H9 (cell line): ENCODE results near the gene BTNL8. TPM values are rescaled to one million over a fixed set of nuclear protein-coding genes. Genes with fewer than 3 reads are reported as not detected.
A peak's percentile ranks its signal among the peaks of the same experiment; 100 is the strongest.

Experiments
- DNase-seq: peaks from one replicate; pipeline ENCODE4 v3.0.0-alpha.2; 2017
- H2AFZ ChIP-seq: one replicate; pipeline ENCODE4 v1.6.1; 2013; ENCODE audit warnings: mild to moderate bottlenecking, low read length, control low read depth, moderate library complexity
- H2AK5ac ChIP-seq: 2 replicates; pipeline ENCODE4 v1.6.1; 2013; ENCODE audit warnings: low read length, control low read depth, mixed read lengths; ENCODE audit not compliant: insufficient read length
- H2BK120ac ChIP-seq: one replicate; pipeline ENCODE4 v1.6.1; 2013; ENCODE audit warnings: low read depth, mild to moderate bottlenecking, low read length, control low read depth, inconsistent platforms; ENCODE audit not compliant: poor library complexity, severe bottlenecking
- H2BK12ac ChIP-seq: 2 replicates; pipeline ENCODE4 v1.6.1; 2013; ENCODE audit warnings: low read length, control low read depth, mixed read lengths, low read depth; ENCODE audit not compliant: insufficient read length
- H2BK15ac ChIP-seq: 2 replicates; pipeline ENCODE4 v1.6.1; 2013; ENCODE audit warnings: low read depth, low read length, control low read depth
- H2BK20ac ChIP-seq: one replicate; pipeline ENCODE4 v1.6.1; 2013; ENCODE audit warnings: low read depth, mild to moderate bottlenecking, low read length, control low read depth, inconsistent platforms; ENCODE audit not compliant: poor library complexity, severe bottlenecking
- H2BK5ac ChIP-seq: 2 replicates; pipeline ENCODE4 v1.6.1; 2013; ENCODE audit warnings: low read length, control low read depth, mixed read lengths; ENCODE audit not compliant: insufficient read length
- H3K14ac ChIP-seq: 2 replicates; pipeline ENCODE4 v1.6.1; 2013; ENCODE audit warnings: low read length, control low read depth; ENCODE audit not compliant: insufficient read depth
- H3K18ac ChIP-seq: 2 replicates; pipeline ENCODE4 v1.6.1; 2013; ENCODE audit warnings: low read depth, mild to moderate bottlenecking, mixed read lengths, low read length, control low read depth; ENCODE audit not compliant: insufficient read length
- H3K23ac ChIP-seq: 2 replicates; pipeline ENCODE4 v1.6.1; 2013; ENCODE audit warnings: low read length, control low read depth, mixed read lengths, low read depth; ENCODE audit not compliant: insufficient read length
- H3K23me2 ChIP-seq: 2 replicates; pipeline ENCODE4 v1.6.1; 2013; ENCODE audit warnings: low read depth, mild to moderate bottlenecking, mixed read lengths, low read length, control low read depth; ENCODE audit not compliant: insufficient read length, poor library complexity, severe bottlenecking
- H3K27ac ChIP-seq: 2 replicates; pipeline ENCODE4 v1.5.1; 2013; ENCODE audit warnings: low read length, control low read depth, mixed read lengths, low read depth; ENCODE audit not compliant: insufficient read length
- H3K27me3 ChIP-seq: 2 replicates; pipeline ENCODE4 v1.6.1; 2013; ENCODE audit warnings: low read length, control low read depth, inconsistent platforms; ENCODE audit not compliant: insufficient read depth
- H3K4ac ChIP-seq: 2 replicates; pipeline ENCODE4 v1.6.1; 2013; ENCODE audit warnings: low read depth, mild to moderate bottlenecking, control low read depth, inconsistent platforms, low read length, moderate library complexity
- H3K4me1 ChIP-seq: 2 replicates; pipeline ENCODE4 v1.6.1; 2013; ENCODE audit warnings: low read length, control low read depth, inconsistent platforms; ENCODE audit not compliant: insufficient read depth
- H3K4me2 ChIP-seq: 2 replicates; pipeline ENCODE4 v1.6.1; 2013; ENCODE audit warnings: low read length, control low read depth, mixed read lengths; ENCODE audit not compliant: insufficient read length, insufficient read depth
- H3K56ac ChIP-seq: 2 replicates; pipeline ENCODE4 v1.6.1; 2013; ENCODE audit warnings: low read depth, mild to moderate bottlenecking, mixed read lengths, low read length, control low read depth; ENCODE audit not compliant: insufficient read length
- H3K79me1 ChIP-seq: 2 replicates; pipeline ENCODE4 v1.6.1; 2013; ENCODE audit warnings: low read depth, mild to moderate bottlenecking, moderate library complexity, low read length, control low read depth, inconsistent platforms; ENCODE audit not compliant: insufficient read depth, poor library complexity, severe bottlenecking
- H3K79me2 ChIP-seq: 2 replicates; pipeline ENCODE4 v1.6.1; 2013; ENCODE audit warnings: low read length, control low read depth, inconsistent platforms; ENCODE audit not compliant: insufficient read depth
- H3K9ac ChIP-seq: 2 replicates; pipeline ENCODE4 v1.6.1; 2013; ENCODE audit warnings: low read length, control low read depth, mixed read lengths; ENCODE audit not compliant: insufficient read length; ENCODE audit errors: extremely low read depth
- H3K9me3 ChIP-seq: one replicate; pipeline ENCODE4 v1.6.1; 2013; ENCODE audit warnings: low read depth, low read length, inconsistent platforms; ENCODE audit not compliant: control insufficient read depth
- H3T11ph ChIP-seq: one replicate; pipeline ENCODE4 v1.6.1; 2013; ENCODE audit warnings: mild to moderate bottlenecking, low read length, control low read depth, inconsistent platforms
- H4K20me1 ChIP-seq: one replicate; pipeline ENCODE4 v1.6.1; 2013; ENCODE audit not compliant: control insufficient read depth, insufficient read length, insufficient read depth
- H4K5ac ChIP-seq: 2 replicates; pipeline ENCODE4 v1.6.1; 2013; ENCODE audit warnings: low read depth, mild to moderate bottlenecking, mixed read lengths, low read length, control low read depth; ENCODE audit not compliant: insufficient read length
- H4K8ac ChIP-seq: replicated peaks from 2 replicates; pipeline ENCODE4 v1.6.1; 2013; ENCODE audit warnings: low read length, control low read depth, mixed read lengths, low read depth; ENCODE audit not compliant: insufficient read length
- H4K91ac ChIP-seq: 2 replicates; pipeline ENCODE4 v1.6.1; 2013; ENCODE audit warnings: low read depth, mild to moderate bottlenecking, moderate library complexity, mixed read lengths, low read length, control low read depth; ENCODE audit not compliant: insufficient read length
- H3K27ac Mint-ChIP-seq, 3 experiments: 2 replicates in 2 of 3; 3 replicates in 1 of 3; pipeline ENCODE4 v1.8.0; 2020 to 2021; ENCODE audit warnings: mixed read lengths in 3 of 3, mild to moderate bottlenecking in 1 of 3, moderate library complexity in 1 of 3
- H3K27me3 Mint-ChIP-seq: 2 replicates; pipeline ENCODE4 v1.8.0; 2021; ENCODE audit warnings: low read depth, mild to moderate bottlenecking, moderate library complexity, mixed read lengths
- H3K36me3 Mint-ChIP-seq, 3 experiments: 2 replicates in 2 of 3; 3 replicates in 1 of 3; pipeline ENCODE4 v1.8.0; 2020 to 2021; ENCODE audit warnings: low read depth in 3 of 3, mixed read lengths in 3 of 3; ENCODE audit not compliant: insufficient read depth in 1 of 3
- H3K4me1 Mint-ChIP-seq, 2 experiments: 2 replicates each; pipeline ENCODE4 v1.8.0; 2020; ENCODE audit warnings: mixed read lengths in 2 of 2
- H3K4me3 Mint-ChIP-seq, 2 experiments: 2 replicates in 1 of 2; 3 replicates in 1 of 2; pipeline ENCODE4 v1.8.0; 2020 to 2021; ENCODE audit warnings: mild to moderate bottlenecking in 2 of 2, mixed read lengths in 2 of 2, moderate library complexity in 1 of 2
- H3K9me3 Mint-ChIP-seq, 2 experiments: 2 replicates in 1 of 2; 3 replicates in 1 of 2; pipeline ENCODE4 v1.8.0; 2020; ENCODE audit warnings: mild to moderate bottlenecking in 2 of 2, mixed read lengths in 2 of 2, moderate library complexity in 1 of 2
- CTCF ChIP-seq: fragments of 200-600 bp; sonication (generic); conservative IDR thresholded peaks from 3 replicates; pipeline ENCODE4 v1.8.0; 2021; ENCODE audit warnings: antibody characterized with exemption, mild to moderate bottlenecking
- WGBS: extraction: QIAGEN DNeasy Blood & Tissue Kit; methylation state at CpG from one replicate; pipeline ENCODE4 v1.1.7; 2013; ENCODE audit warnings: missing lambda C conversion rate, low lambda C conversion rate, mixed read lengths; ENCODE audit not compliant: insufficient read length; ENCODE audit errors: extremely low coverage; 5-methylcytosine and 5-hydroxymethylcytosine counted together
- total RNA-seq: library from RNA; stranded (reverse); gene quantifications from 2 replicates; pipeline ENCODE4 v1.2.1, GENCODE V29; 2021

Gene BTNL8
- total RNA-seq, 1 experiment from 2014 or later = 0.13 TPM

GRCh38 chr5:180860273-180860886 is 38.6 kb upstream of the BTNL8 start:
- Histone ChIP-seq H3K27ac (peak overlapping the region; percentile 84), H3T11ph (no peak overlapping the region), H3K9me3 (no peaks in the 10 kb centered on the region), H4K5ac (no peak overlapping the region), H3K79me1 (peaks cover 15% of the 10 kb centered on the region), H3K23me2 (peaks cover 2% of the 10 kb centered on the region), H4K91ac (no peak overlapping the region), H2BK120ac (no peak overlapping the region), H3K56ac (no peak overlapping the region), H4K20me1 (no peaks in the 10 kb centered on the region), H2BK5ac (no peak overlapping the region), H3K23ac (no peak overlapping the region), H2BK12ac (no peak overlapping the region), H4K8ac (peak overlapping the region; percentile 74), H3K9ac (peak overlapping the region; percentile 84), H3K14ac (peak overlapping the region; percentile 92; the same call in 1 of the 2 replicates), H2BK20ac (no peak overlapping the region), H2AFZ (peak overlapping the region; percentile 81), H3K27me3 (no peaks in the 10 kb centered on the region), H2BK15ac (no peak overlapping the region), H2AK5ac (no peak overlapping the region), H3K4ac (no peak overlapping the region), H3K18ac (peak overlapping the region; percentile 93), H3K79me2 (peaks cover 3% of the 10 kb centered on the region; the same call in 1 of the 2 replicates), H3K4me2 (peak overlapping the region; percentile 89), H3K4me1 (no peaks in the 10 kb centered on the region)
- peak; percentile 41; the same call in 2 of the 3 replicates for TF ChIP-seq CTCF
- peak; percentile 81 for DNase-seq
- Mint-ChIP-seq H3K9me3 (peaks cover 0 to 4% of the 10 kb centered on the region in 2 experiments; a peak in 3 of 5 replicates), H3K4me1 (peaks cover 13 to 14% of the 10 kb centered on the region in 2 experiments), H3K27ac (peak overlapping the region; percentile 96 to 98 (median 97)), H3K4me3 (peak overlapping the region; percentile 91 to 97), H3K36me3 (peaks cover 27 to 29% (median 28%) of the 10 kb centered on the region in 3 experiments), H3K27me3 (no peaks in the 10 kb centered on the region; the same call in 1 of the 2 replicates)
- no CpG with 5 or more reads among the region's 18 CpGs for WGBS
